Fibroblast of lung (primary cell): ENCODE results near the gene BSND. TPM values are rescaled to one million over a fixed set of nuclear protein-coding genes. Genes with fewer than 3 reads are reported as not detected.

Experiments used
- DNase-seq, 2 donors: peaks; one replicate each; pipeline versions ENCODE4 v3.0.0 to v3.0.0-alpha.2; 2010; ENCODE audit warnings: low read depth in 2 of 2
- H2AFZ ChIP-seq: 2 replicates; pipeline ENCODE4 v1.5.1; 2012; ENCODE audit warnings: low read length, control low read depth, inconsistent platforms
- H3K27ac ChIP-seq: 2 replicates; pipeline ENCODE4 v1.5.1; 2011; ENCODE audit warnings: low read length, control low read depth; ENCODE audit not compliant: insufficient read depth
- H3K27me3 ChIP-seq: 2 replicates; pipeline ENCODE4 v1.5.1; 2011; ENCODE audit warnings: mild to moderate bottlenecking, low read length; ENCODE audit not compliant: control insufficient read depth, insufficient read depth
- H3K36me3 ChIP-seq: 2 replicates; pipeline ENCODE4 v1.5.1; 2011; ENCODE audit warnings: low read length; ENCODE audit not compliant: control insufficient read depth, insufficient read depth
- H3K4me1 ChIP-seq: 2 replicates; pipeline ENCODE4 v1.5.1; 2011; ENCODE audit warnings: low read length; ENCODE audit not compliant: control insufficient read depth, insufficient read depth; ENCODE audit errors: extremely low read depth
- H3K4me2 ChIP-seq: 2 replicates; pipeline ENCODE4 v1.5.1; 2011; ENCODE audit warnings: low read length, control low read depth; ENCODE audit not compliant: insufficient read depth; ENCODE audit errors: extremely low read depth
- H3K4me3 ChIP-seq, 4 experiments: fragments of 200-600 bp in 1 of 4; sonication (generic) in 1 of 4; replicated peaks in 1 of 4; 2 replicates each; pipeline ENCODE4 v1.5.1; 2011 to 2016; ENCODE audit warnings: low read length in 4 of 4, low read depth in 3 of 4, mild to moderate bottlenecking in 3 of 4, control low read depth in 2 of 4, inconsistent platforms in 1 of 4, mixed read lengths in 1 of 4; ENCODE audit not compliant: insufficient read depth in 1 of 4; ENCODE audit errors: control extremely low read depth in 1 of 4
- H3K79me2 ChIP-seq: 2 replicates; pipeline ENCODE4 v1.5.1; 2012; ENCODE audit warnings: mild to moderate bottlenecking, low read length, inconsistent platforms; ENCODE audit not compliant: control insufficient read depth, insufficient read depth
- H3K9ac ChIP-seq: 2 replicates; pipeline ENCODE4 v1.5.1; 2011; ENCODE audit warnings: mild to moderate bottlenecking, low read length, control low read depth; ENCODE audit not compliant: insufficient read depth
- H3K9me3 ChIP-seq: 2 replicates; pipeline ENCODE4 v1.5.1; 2012; ENCODE audit warnings: low read depth, low read length; ENCODE audit not compliant: control insufficient read depth, insufficient read depth
- H4K20me1 ChIP-seq: 2 replicates; pipeline ENCODE4 v1.5.1; 2011; ENCODE audit warnings: low read length; ENCODE audit not compliant: control insufficient read depth, insufficient read depth; ENCODE audit errors: extremely low read depth
- EZH2 ChIP-seq: IDR thresholded peaks from 2 replicates; pipeline ENCODE4 v1.5.1; 2012; ENCODE audit warnings: low read length, control low read depth, mild to moderate bottlenecking; ENCODE audit errors: missing control alignments
- polyA plus RNA-seq, 2 donors: library from polyadenylated mRNA; depleted of rRNA in 1 of 2; stranded (reverse) in 1 of 2; unstranded in 1 of 2; fragments of >200 nt; gene quantifications; 2 replicates each; pipeline ENCODE4 v1.2.1, GENCODE V29; 2011 to 2012; ENCODE audit warnings: missing spikeins in 1 of 2
- total RNA-seq: library from RNA; depleted of rRNA; stranded (reverse); fragments of >200 nt; gene quantifications from 2 replicates; pipeline ENCODE4 v1.2.1, GENCODE V29; 2014
- TF ChIP-seq, protein P1 (sequence below), 2 donors: IDR thresholded peaks in 1 of 2; conservative IDR thresholded peaks in 1 of 2; 1 replicate in 1 of 2; 2 replicates in 1 of 2; pipeline ENCODE4 v1.5.1; 2011 to 2012; ENCODE audit warnings: low read length in 2 of 2, control low read depth in 1 of 2, inconsistent platforms in 1 of 2, low read depth in 1 of 2, mild to moderate bottlenecking in 1 of 2

The BSND gene
- total and polyA plus RNA-seq, 2 donors (not counting 1 experiment from before 2014, with no cell fraction given), result not detected

DNA sequence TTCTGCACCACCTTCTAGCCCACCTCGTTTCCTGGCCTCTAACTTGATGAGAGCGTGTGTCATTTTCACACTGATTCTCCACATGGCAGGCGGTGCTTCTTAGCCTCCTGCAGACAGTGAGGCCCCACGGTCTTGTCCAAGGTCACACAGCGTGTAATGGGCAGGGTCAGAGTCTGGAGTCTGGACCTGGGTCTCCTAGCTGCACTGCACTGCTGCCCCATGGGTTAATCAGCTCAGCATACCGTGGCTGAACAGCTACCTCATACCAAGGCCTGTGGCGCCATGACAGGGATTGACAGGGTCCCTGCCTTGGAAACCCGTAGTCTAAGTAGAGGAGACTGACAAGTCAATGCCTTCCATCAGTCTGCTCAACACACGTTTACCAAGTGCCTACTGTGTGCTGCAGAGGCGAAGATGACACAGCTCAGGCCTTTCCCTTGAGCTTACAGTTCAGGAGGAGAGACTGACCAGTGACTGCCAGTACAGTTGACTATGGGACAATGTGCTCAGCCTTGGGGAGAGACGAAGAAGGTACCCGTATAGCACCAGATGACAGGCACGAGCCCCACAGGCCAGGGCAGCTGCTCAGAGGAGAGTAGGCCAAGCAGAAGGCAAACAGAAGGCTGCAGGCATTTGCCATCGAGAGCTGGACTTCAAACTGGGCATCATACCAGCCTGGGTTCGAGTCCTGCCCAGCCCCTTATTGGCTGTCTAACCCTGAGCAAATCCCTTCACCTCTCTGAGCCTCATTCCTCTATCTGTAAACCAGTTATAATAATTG is 46.1 kb downstream of the BSND start:
- Histone ChIP-seq H3K79me2 (no peaks in the 10 kb centered on the region), H3K4me2 (no peak overlapping the region)
- TF ChIP-seq, protein P1, sequence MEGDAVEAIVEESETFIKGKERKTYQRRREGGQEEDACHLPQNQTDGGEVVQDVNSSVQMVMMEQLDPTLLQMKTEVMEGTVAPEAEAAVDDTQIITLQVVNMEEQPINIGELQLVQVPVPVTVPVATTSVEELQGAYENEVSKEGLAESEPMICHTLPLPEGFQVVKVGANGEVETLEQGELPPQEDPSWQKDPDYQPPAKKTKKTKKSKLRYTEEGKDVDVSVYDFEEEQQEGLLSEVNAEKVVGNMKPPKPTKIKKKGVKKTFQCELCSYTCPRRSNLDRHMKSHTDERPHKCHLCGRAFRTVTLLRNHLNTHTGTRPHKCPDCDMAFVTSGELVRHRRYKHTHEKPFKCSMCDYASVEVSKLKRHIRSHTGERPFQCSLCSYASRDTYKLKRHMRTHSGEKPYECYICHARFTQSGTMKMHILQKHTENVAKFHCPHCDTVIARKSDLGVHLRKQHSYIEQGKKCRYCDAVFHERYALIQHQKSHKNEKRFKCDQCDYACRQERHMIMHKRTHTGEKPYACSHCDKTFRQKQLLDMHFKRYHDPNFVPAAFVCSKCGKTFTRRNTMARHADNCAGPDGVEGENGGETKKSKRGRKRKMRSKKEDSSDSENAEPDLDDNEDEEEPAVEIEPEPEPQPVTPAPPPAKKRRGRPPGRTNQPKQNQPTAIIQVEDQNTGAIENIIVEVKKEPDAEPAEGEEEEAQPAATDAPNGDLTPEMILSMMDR (conservative IDR thresholded peaks at IDR 0.05 in 1 of 2, IDR thresholded peaks at IDR 0.05 in 1 of 2; ENCODE audit: low read depth in 1 of 2, low read length in 2 of 2), result no peak
- TF ChIP-seq EZH2, result no peak

DNA sequence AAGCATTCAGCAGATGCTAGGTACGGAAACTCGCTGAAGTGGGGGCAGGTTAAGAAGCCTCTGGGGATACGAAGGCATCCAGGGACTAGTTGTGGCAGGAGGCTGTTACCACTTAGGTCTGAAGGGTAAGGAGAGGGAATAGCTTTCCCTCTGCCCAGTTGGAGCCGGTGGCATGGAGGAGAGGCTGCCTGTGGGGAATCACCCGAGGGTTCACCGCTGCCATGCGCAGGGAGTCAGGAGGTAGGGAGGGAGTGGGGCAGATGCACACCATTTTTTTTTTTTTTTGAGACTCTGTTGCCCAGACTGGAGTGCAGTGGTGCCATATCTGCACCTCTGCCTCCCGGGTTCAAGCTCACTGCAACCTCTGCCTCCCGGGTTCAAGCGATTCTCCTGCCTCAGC is 46.7 kb downstream of the BSND start:
- Histone ChIP-seq H2AFZ (no peak overlapping the region), H3K27ac (no peak overlapping the region), H3K27me3 (peaks cover 18% of the 10 kb centered on the region), H3K36me3 (no peaks in the 10 kb centered on the region), H3K9ac (no peak overlapping the region), H3K4me2 (no peak overlapping the region), H3K4me3 (no peak overlapping the region), H3K9me3 (no peaks in the 10 kb centered on the region), H3K79me2 (no peaks in the 10 kb centered on the region), H4K20me1 (no peaks in the 10 kb centered on the region), H3K4me1 (no peaks in the 10 kb centered on the region)
- DNase-seq, result no peak
- TF ChIP-seq EZH2, result no peak
- TF ChIP-seq, protein P1 (conservative IDR thresholded peaks at IDR 0.05 in 1 of 2, IDR thresholded peaks at IDR 0.05 in 1 of 2; ENCODE audit: low read depth in 1 of 2, low read length in 2 of 2), result no peak

More for the DNA sequence above, 46.1 kb downstream of the BSND start:
- DNase-seq, result no peak
- Histone ChIP-seq H3K9me3 (no peaks in the 10 kb centered on the region), H3K9ac (no peak overlapping the region), H3K27ac (no peak overlapping the region), H4K20me1 (no peaks in the 10 kb centered on the region), H3K27me3 (peaks cover 24% of the 10 kb centered on the region), H3K36me3 (no peaks in the 10 kb centered on the region), H2AFZ (no peak overlapping the region), H3K4me3 (no peak overlapping the region), H3K4me1 (no peaks in the 10 kb centered on the region)

DNA sequence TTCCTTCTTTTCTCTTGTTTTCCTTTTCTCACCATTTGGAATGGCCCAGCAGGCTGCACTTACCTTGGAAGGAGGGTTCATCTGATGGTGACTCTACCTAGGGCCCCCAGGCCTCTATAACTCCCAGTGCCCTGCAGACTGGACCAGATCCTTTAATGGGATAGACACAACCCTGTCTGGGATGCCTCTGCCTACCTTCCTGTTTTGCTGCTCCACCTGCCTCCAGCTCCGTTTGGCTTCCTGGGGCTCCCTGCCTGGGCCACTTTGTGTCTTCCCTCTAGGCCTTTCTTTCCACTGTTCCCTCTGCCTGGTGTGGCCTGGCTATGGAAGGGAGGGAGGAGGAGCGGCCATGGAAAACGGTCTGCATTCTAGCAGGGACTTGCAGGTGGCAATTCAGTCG is 48.1 kb downstream of the BSND start:
- H3K4me3 ChIP-seq, result no peak overlapping the region
- peaks cover 4% of the 10 kb centered on the region for H3K27me3 ChIP-seq

More for the DNA sequence above, 48.1 kb downstream of the BSND start:
- Histone ChIP-seq H3K79me2 (no peaks in the 10 kb centered on the region), H3K4me2 (no peak overlapping the region), H3K4me1 (no peaks in the 10 kb centered on the region), H3K9ac (no peak overlapping the region), H2AFZ (no peak overlapping the region), H3K27ac (no peak overlapping the region), H4K20me1 (no peaks in the 10 kb centered on the region), H3K36me3 (no peaks in the 10 kb centered on the region), H3K9me3 (no peaks in the 10 kb centered on the region)
- DNase-seq, result no peak
- TF ChIP-seq EZH2, result no peak
